ENCODE measurements around the gene MB21D2.
A peak's percentile ranks its signal among the peaks of the same experiment; 100 is the strongest.

The MB21D2 gene

DNA sequence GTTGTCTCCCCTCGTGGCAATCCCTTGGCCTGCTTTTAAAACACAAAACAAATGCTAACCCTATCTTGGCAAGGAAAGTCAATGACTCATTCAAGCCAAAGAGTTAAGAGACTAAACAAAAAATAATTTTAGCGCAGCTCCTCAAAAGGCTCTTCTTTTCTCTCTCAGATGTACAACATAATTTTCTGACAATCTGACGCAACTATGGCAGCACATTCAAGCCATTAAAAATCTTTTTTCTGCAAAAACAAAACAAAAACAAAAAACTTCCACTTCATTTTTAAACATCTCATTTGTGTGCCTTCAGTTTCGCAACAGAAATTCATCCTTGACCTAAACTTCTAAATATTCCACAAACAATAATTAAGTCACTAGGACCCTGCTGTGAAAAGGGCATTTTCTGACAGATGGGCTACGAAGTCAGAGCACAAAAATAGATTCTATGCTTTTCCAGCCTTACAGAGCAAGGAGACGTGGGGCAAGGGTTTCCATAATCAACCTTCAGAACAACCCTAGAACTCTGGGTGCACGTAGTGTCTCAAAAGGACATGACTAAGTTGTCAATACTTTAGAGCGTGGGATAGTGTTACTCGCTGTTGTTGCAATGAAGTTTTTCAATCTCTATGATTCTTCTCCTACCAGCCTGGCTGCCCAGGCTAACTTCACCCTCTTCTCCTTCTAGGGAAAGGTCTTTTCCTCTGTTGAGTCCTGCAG is 84.3 kb downstream of the MB21D2 start:
- no peak for DNase-seq (ENCODE audit: low spot score)

DNA sequence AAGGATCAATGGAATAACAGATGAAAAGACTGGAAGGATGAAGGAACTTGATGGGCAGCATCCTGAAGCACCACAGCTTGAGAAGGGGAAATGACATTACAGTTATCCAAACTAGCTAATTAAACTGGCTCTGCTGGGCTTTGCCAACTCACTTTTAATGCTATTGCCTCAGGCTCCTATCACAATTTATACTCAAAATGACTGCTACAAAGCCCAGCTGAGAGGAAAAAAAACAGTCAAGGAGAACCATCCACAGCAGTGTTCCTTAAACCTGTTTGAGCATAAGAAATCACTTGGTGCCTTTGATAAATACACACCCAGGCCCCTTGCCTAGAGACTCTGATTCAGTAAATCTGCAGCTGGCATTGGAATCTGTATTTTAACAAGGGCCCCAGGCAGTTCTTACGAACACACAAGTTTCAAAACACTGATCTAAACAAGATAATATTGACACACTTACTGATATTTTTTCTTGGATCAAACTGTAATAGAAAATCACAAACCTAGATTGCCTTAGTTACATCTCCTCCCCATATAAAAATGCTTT is 85.8 kb downstream of the MB21D2 start:
- no peak for DNase-seq (ENCODE audit: low spot score)

DNA sequence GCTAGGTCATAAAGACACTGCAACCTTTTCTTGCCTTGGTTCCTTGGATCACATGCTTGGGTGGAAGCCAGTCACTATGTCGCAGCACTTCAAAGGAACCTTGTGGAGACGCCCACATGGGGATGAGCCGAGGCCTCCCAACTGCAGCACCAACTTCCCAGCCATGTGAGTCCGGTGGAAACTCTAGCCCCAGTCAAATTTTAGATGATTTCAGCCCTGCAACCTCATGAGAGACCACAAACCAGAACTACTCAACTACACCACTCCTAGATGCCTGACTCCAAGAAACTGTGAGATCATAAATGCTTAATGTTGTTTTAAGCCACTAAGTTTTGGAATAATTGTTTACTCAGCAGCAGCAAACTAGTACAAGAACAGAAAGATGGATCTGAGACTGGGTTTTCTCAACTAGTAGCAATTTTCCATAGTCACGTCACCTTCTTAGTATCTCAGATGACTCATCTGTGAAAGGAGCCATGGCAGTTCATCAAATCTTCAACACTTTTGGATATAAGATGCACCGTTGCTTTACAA is 86.5 kb downstream of the MB21D2 start:
- no peak for DNase-seq (ENCODE audit: low spot score)

- no peak for DNase-seq (ENCODE audit: low spot score)
Measured at GRCh38 chr3:192830291-192831110, 87.2 kb downstream of the MB21D2 start.

DNA sequence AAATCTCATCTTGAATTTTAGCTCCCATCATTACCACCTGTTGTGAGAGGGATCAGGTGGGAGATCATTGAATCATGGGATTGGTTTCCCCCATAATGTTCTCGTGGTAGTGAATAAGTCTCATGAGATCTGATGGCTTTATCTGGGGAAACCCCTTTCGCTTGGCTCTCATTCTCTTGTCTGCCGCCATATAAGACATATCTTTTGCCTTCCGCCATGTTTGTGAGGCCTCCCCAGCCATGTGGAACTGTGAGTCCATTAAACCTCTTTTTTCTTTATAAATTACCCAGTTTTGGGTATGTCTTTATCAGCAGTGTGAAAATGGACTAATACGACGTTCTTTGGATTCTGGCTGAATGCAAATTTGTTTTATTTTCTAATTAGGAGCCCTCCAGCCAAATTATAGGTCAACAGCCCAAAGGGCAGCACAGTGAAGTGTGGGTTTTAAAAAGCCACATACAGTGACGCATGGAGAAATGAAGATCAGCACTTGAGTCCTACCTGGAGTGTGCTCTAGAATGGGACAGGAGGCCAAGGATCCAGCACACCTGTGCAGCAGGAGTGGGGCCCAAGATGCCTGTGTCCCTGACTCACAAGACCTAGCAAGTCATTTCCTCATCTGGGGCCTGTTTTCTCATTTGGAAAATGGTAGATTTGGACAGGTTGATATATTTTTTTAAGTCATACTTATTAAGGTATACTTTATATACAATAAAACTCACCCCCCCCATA is 89.6 kb downstream of the MB21D2 start:
- DNase-seq (ENCODE audit: low spot score) = no peak

GRCh38 chr3:192827208-192827607 is 90.4 kb downstream of the MB21D2 start:
- no peak for DNase-seq (ENCODE audit: low spot score)

- no peak for DNase-seq (ENCODE audit: low spot score)
Measured at GRCh38 chr3:192826214-192827006, 91.2 kb downstream of the MB21D2 start.

DNA sequence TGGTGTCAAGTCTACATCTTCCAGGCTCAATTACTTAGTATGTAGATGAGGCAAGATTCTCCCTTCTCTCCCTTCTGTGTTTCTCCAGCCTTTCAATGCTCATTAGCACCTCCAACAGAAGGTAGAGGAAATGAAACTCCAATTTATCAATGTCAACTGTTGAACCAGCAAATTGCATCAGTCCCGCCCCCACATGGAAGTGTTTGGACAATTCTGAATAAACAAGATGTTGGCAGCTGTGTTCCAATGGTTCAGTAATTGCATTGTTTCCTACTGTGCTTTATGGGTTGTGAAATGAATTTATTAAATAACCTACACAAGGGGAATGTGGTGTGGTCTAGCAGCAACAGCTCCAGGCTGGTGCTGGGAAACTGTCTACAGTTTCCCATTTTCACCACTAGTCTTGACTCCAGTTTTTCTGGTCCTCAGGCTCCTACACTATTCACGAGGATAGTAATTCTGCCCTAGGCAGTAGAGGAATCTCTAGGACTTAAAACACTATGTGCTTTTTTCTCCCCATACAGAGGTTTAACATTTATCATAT is 91.9 kb downstream of the MB21D2 start:
- DNase-seq (ENCODE audit: low spot score) = peak; percentile 20

DNA sequence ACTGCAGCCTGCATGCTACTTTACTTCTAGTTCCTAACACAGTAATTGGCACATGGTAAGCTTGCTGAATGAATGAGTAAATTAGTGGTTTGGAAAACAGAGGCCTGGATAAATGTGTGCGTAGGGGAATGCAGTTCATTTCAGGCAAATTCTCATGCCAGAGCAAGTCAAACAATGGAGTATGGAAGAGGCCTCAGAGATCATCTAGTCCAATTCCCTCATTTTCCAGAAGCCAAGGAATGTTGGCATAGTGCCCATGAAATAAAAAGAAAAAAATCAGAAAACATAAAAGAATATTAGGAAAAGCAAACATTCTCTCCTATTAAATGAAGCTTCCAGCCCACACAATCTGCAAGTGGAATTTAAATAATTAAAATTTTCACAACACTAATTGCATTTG is 92.4 kb downstream of the MB21D2 start:
- no peak for DNase-seq (ENCODE audit: low spot score)

GRCh38 chr3:192824313-192824712 is 93.3 kb downstream of the MB21D2 start:
- DNase-seq (ENCODE audit: low spot score) = no peak

DNA sequence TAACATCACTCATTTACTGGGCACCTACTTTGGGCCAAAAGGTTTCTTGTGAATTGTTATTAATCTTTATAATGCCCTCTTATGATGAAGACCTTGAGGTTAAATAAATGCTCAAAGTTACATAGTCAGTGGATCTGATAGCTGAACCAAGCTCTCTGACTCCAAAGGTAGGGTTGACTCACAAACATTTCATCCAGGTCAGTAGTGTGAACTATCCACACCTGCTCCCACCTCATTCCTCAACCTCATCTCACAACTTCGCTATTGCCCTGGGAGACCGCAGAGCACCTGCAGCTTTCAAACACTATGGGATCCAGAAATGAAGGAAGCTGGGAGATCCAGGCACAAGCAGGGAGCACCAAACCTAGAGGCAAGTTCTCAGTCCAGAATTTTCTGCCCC is 96.5 kb downstream of the MB21D2 start:
- DNase-seq (ENCODE audit: low spot score) = no peak

DNA sequence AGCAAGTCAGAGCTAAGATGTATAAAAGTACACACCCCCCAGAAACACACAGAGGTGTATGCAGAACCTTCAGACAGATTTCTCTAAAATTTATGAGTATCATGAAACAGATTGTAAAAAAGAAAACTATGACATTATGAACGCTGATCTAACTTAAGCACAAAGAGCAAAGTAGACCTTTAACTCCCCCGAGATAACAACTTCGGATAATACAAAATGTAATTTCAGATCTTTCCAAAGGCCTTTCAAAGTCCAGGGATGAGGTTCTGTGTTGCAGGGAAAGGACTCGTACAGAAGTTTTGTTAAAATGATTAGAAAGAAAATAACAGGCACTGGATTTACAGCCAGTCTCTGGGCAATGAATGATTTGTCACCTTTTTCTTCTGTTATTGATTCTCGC is 97.5 kb downstream of the MB21D2 start:
- no peak for DNase-seq (ENCODE audit: low spot score)

DNA sequence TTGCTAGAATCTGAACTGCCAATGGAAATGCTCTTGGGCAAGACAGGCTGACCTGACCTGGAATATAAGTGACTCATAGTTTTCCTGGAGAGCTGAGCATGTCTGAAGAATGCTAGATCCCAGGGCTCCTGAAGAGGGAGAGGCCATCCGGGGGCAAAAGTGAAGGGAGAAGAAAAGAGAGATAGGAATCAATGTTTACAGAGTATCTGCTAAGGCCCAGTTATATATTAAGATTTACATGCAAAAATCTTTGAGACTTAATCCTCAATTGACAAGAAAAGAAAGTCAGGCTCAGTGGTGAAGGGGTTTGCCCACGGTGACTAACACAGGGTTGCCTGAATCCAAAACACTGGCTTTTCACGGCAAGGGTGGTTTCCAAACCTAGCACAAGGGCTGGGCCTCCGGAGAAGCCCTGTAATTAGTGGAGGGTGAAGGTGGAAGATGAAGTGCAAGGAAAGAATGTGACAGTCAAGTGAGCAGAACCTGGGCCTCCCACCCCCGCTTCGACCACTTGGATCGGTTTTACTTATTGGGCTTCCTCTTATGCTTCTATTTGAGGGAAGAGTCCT is 98.6 kb downstream of the MB21D2 start:
- no peak for DNase-seq (ENCODE audit: low spot score)

GRCh38 chr3:192818126-192818525 is 99.5 kb downstream of the MB21D2 start:
- no peak for DNase-seq (ENCODE audit: low spot score)

- DNase-seq (ENCODE audit: low spot score) = no peak
Measured at GRCh38 chr3:192817506-192817905, 100.2 kb downstream of the MB21D2 start.

- no peak for DNase-seq (ENCODE audit: low spot score)
Measured at GRCh38 chr3:192817053-192817452, 100.6 kb downstream of the MB21D2 start.

GRCh38 chr3:192816351-192816750 is 101.3 kb downstream of the MB21D2 start:
- DNase-seq (ENCODE audit: low spot score) = peak; percentile 24

DNA sequence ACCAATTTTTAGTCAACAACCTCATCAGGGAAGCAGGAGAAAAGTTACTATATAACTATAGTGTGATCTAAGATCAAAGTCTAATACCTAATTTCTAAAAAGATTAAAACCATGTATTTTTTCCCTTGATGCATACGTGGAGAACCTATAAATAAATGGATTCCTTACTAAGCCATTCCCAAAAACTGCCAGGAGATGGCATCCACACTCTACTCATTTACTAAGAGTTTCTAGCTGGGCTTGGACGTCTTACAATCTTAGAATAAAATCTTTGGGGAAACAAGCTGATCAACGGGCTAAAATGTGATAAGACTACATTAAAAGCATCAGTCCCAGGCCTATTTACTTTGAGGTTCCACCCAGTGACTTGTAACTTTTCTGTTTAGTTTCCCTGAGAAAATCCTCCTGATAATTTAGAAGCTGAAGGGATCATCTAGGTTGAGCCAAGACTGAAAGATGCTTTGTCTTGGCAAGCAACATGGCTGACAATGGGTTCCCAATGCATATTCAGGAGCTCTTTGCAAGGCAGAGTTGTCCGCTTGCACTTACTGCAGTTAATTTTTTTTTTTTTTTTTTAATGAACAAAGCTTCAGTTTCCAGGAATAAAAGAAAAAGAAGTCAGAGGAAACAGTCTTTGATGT is 104.8 kb downstream of the MB21D2 start:
- DNase-seq (ENCODE audit: low spot score) = no peak

GRCh38 chr3:192805711-192806110 is 111.9 kb downstream of the MB21D2 start:
- no peak for DNase-seq (ENCODE audit: low spot score)

- DNase-seq (ENCODE audit: low spot score) = no peak
Measured at GRCh38 chr3:192804502-192804901, 113.2 kb downstream of the MB21D2 start.

All from HuH-7 (cell line).